GM18508 (cell line): ENCODE measurements around the gene MYO15A.

Experiments used
- ATAC-seq: cut with Tn5 transposase; IDR thresholded peaks from one replicate; pipeline ENCODE4 v1.9.1; 2021; ENCODE audit warnings: moderate number of reproducible peaks; ENCODE audit not compliant: insufficient read depth, unreplicated experiment

Gene MYO15A

GRCh38 chr17:18108401-18109312 is at the start of gene MYO15A:
MYO15A (plus strand) TSS chr17:18108756; CDS start chr17:18118801, 10,045 bp downstream.
- ATAC-seq = no peak

- ATAC-seq = no peak
Measured at GRCh38 chr17:18059283-18059682, 49.3 kb upstream of the MYO15A start.

GRCh38 chr17:18064053-18064452 is 44.5 kb upstream of the MYO15A start:
- ATAC-seq = no peak

- ATAC-seq = no peak
Measured at GRCh38 chr17:18065546-18065945, 43.0 kb upstream of the MYO15A start.

GRCh38 chr17:18066866-18067265 is 41.7 kb upstream of the MYO15A start:
- ATAC-seq = no peak

GRCh38 chr17:18069101-18069500 is 39.5 kb upstream of the MYO15A start:
- ATAC-seq = no peak

GRCh38 chr17:18070861-18071340 is 37.7 kb upstream of the MYO15A start:
- ATAC-seq = no peak

- no peak for ATAC-seq
Measured at GRCh38 chr17:18071751-18072150, 36.8 kb upstream of the MYO15A start.

GRCh38 chr17:18074566-18075272 is 33.8 kb upstream of the MYO15A start:
- ATAC-seq = no peak

GRCh38 chr17:18076936-18077335 is 31.6 kb upstream of the MYO15A start:
- ATAC-seq = no peak

- no peak for ATAC-seq
Measured at GRCh38 chr17:18079543-18079942, 29.0 kb upstream of the MYO15A start.

GRCh38 chr17:18084256-18084655 is 24.3 kb upstream of the MYO15A start:
- ATAC-seq = no peak

- ATAC-seq = no peak
Measured at GRCh38 chr17:18087610-18088491, 20.7 kb upstream of the MYO15A start, which contains the start of gene DRG2. DRG2 (plus strand) TSS chr17:18087948; CDS start chr17:18088024, 76 bp downstream.

GRCh38 chr17:18089613-18090012 is 18.9 kb upstream of the MYO15A start:
- ATAC-seq = no peak

GRCh38 chr17:18093616-18094408 is 14.7 kb upstream of the MYO15A start:
- ATAC-seq = no peak

- no peak for ATAC-seq
Measured at GRCh38 chr17:18094409-18094807, 14.1 kb upstream of the MYO15A start.

- no peak for ATAC-seq
Measured at GRCh38 chr17:18099516-18099915, 9.0 kb upstream of the MYO15A start.

GRCh38 chr17:18100616-18101015 is 7.9 kb upstream of the MYO15A start:
- no peak for ATAC-seq

- no peak for ATAC-seq
Measured at GRCh38 chr17:18101828-18102227, 6.7 kb upstream of the MYO15A start.
